H9 (cell line): Measurements from ENCODE around the gene CELF3. TPM values are rescaled to one million over a fixed set of nuclear protein-coding genes. Genes with fewer than 3 reads are reported as not detected.

Experiments used
- DNase-seq: peaks from one replicate; pipeline ENCODE4 v3.0.0-alpha.2; 2017
- H2AFZ ChIP-seq: one replicate; pipeline ENCODE4 v1.6.1; 2013; ENCODE audit warnings: mild to moderate bottlenecking, low read length, control low read depth, moderate library complexity
- H2AK5ac ChIP-seq: 2 replicates; pipeline ENCODE4 v1.6.1; 2013; ENCODE audit warnings: low read length, control low read depth, mixed read lengths; ENCODE audit not compliant: insufficient read length
- H2BK120ac ChIP-seq: one replicate; pipeline ENCODE4 v1.6.1; 2013; ENCODE audit warnings: low read depth, mild to moderate bottlenecking, low read length, control low read depth, inconsistent platforms; ENCODE audit not compliant: poor library complexity, severe bottlenecking
- H2BK12ac ChIP-seq: 2 replicates; pipeline ENCODE4 v1.6.1; 2013; ENCODE audit warnings: low read length, control low read depth, mixed read lengths, low read depth; ENCODE audit not compliant: insufficient read length
- H2BK15ac ChIP-seq: 2 replicates; pipeline ENCODE4 v1.6.1; 2013; ENCODE audit warnings: low read depth, low read length, control low read depth
- H2BK20ac ChIP-seq: one replicate; pipeline ENCODE4 v1.6.1; 2013; ENCODE audit warnings: low read depth, mild to moderate bottlenecking, low read length, control low read depth, inconsistent platforms; ENCODE audit not compliant: poor library complexity, severe bottlenecking
- H2BK5ac ChIP-seq: 2 replicates; pipeline ENCODE4 v1.6.1; 2013; ENCODE audit warnings: low read length, control low read depth, mixed read lengths; ENCODE audit not compliant: insufficient read length
- H3K14ac ChIP-seq: 2 replicates; pipeline ENCODE4 v1.6.1; 2013; ENCODE audit warnings: low read length, control low read depth; ENCODE audit not compliant: insufficient read depth
- H3K18ac ChIP-seq: 2 replicates; pipeline ENCODE4 v1.6.1; 2013; ENCODE audit warnings: low read depth, mild to moderate bottlenecking, mixed read lengths, low read length, control low read depth; ENCODE audit not compliant: insufficient read length
- H3K23ac ChIP-seq: 2 replicates; pipeline ENCODE4 v1.6.1; 2013; ENCODE audit warnings: low read length, control low read depth, mixed read lengths, low read depth; ENCODE audit not compliant: insufficient read length
- H3K23me2 ChIP-seq: 2 replicates; pipeline ENCODE4 v1.6.1; 2013; ENCODE audit warnings: low read depth, mild to moderate bottlenecking, mixed read lengths, low read length, control low read depth; ENCODE audit not compliant: insufficient read length, poor library complexity, severe bottlenecking
- H3K27ac ChIP-seq: 2 replicates; pipeline ENCODE4 v1.5.1; 2013; ENCODE audit warnings: low read length, control low read depth, mixed read lengths, low read depth; ENCODE audit not compliant: insufficient read length
- H3K27me3 ChIP-seq: 2 replicates; pipeline ENCODE4 v1.6.1; 2013; ENCODE audit warnings: low read length, control low read depth, inconsistent platforms; ENCODE audit not compliant: insufficient read depth
- H3K4ac ChIP-seq: 2 replicates; pipeline ENCODE4 v1.6.1; 2013; ENCODE audit warnings: low read depth, mild to moderate bottlenecking, control low read depth, inconsistent platforms, low read length, moderate library complexity
- H3K4me1 ChIP-seq: 2 replicates; pipeline ENCODE4 v1.6.1; 2013; ENCODE audit warnings: low read length, control low read depth, inconsistent platforms; ENCODE audit not compliant: insufficient read depth
- H3K4me2 ChIP-seq: 2 replicates; pipeline ENCODE4 v1.6.1; 2013; ENCODE audit warnings: low read length, control low read depth, mixed read lengths; ENCODE audit not compliant: insufficient read length, insufficient read depth
- H3K56ac ChIP-seq: 2 replicates; pipeline ENCODE4 v1.6.1; 2013; ENCODE audit warnings: low read depth, mild to moderate bottlenecking, mixed read lengths, low read length, control low read depth; ENCODE audit not compliant: insufficient read length
- H3K79me1 ChIP-seq: 2 replicates; pipeline ENCODE4 v1.6.1; 2013; ENCODE audit warnings: low read depth, mild to moderate bottlenecking, moderate library complexity, low read length, control low read depth, inconsistent platforms; ENCODE audit not compliant: insufficient read depth, poor library complexity, severe bottlenecking
- H3K79me2 ChIP-seq: 2 replicates; pipeline ENCODE4 v1.6.1; 2013; ENCODE audit warnings: low read length, control low read depth, inconsistent platforms; ENCODE audit not compliant: insufficient read depth
- H3K9ac ChIP-seq: 2 replicates; pipeline ENCODE4 v1.6.1; 2013; ENCODE audit warnings: low read length, control low read depth, mixed read lengths; ENCODE audit not compliant: insufficient read length; ENCODE audit errors: extremely low read depth
- H3K9me3 ChIP-seq: one replicate; pipeline ENCODE4 v1.6.1; 2013; ENCODE audit warnings: low read depth, low read length, inconsistent platforms; ENCODE audit not compliant: control insufficient read depth
- H3T11ph ChIP-seq: one replicate; pipeline ENCODE4 v1.6.1; 2013; ENCODE audit warnings: mild to moderate bottlenecking, low read length, control low read depth, inconsistent platforms
- H4K20me1 ChIP-seq: one replicate; pipeline ENCODE4 v1.6.1; 2013; ENCODE audit not compliant: control insufficient read depth, insufficient read length, insufficient read depth
- H4K5ac ChIP-seq: 2 replicates; pipeline ENCODE4 v1.6.1; 2013; ENCODE audit warnings: low read depth, mild to moderate bottlenecking, mixed read lengths, low read length, control low read depth; ENCODE audit not compliant: insufficient read length
- H4K8ac ChIP-seq: replicated peaks from 2 replicates; pipeline ENCODE4 v1.6.1; 2013; ENCODE audit warnings: low read length, control low read depth, mixed read lengths, low read depth; ENCODE audit not compliant: insufficient read length
- H4K91ac ChIP-seq: 2 replicates; pipeline ENCODE4 v1.6.1; 2013; ENCODE audit warnings: low read depth, mild to moderate bottlenecking, moderate library complexity, mixed read lengths, low read length, control low read depth; ENCODE audit not compliant: insufficient read length
- H3K27ac Mint-ChIP-seq, 3 experiments: 2 replicates in 2 of 3; 3 replicates in 1 of 3; pipeline ENCODE4 v1.8.0; 2020 to 2021; ENCODE audit warnings: mixed read lengths in 3 of 3, mild to moderate bottlenecking in 1 of 3, moderate library complexity in 1 of 3
- H3K27me3 Mint-ChIP-seq: 2 replicates; pipeline ENCODE4 v1.8.0; 2021; ENCODE audit warnings: low read depth, mild to moderate bottlenecking, moderate library complexity, mixed read lengths
- H3K36me3 Mint-ChIP-seq, 3 experiments: 2 replicates in 2 of 3; 3 replicates in 1 of 3; pipeline ENCODE4 v1.8.0; 2020 to 2021; ENCODE audit warnings: low read depth in 3 of 3, mixed read lengths in 3 of 3; ENCODE audit not compliant: insufficient read depth in 1 of 3
- H3K4me1 Mint-ChIP-seq, 2 experiments: 2 replicates each; pipeline ENCODE4 v1.8.0; 2020; ENCODE audit warnings: mixed read lengths in 2 of 2
- H3K4me3 Mint-ChIP-seq, 2 experiments: 2 replicates in 1 of 2; 3 replicates in 1 of 2; pipeline ENCODE4 v1.8.0; 2020 to 2021; ENCODE audit warnings: mild to moderate bottlenecking in 2 of 2, mixed read lengths in 2 of 2, moderate library complexity in 1 of 2
- H3K9me3 Mint-ChIP-seq, 2 experiments: 2 replicates in 1 of 2; 3 replicates in 1 of 2; pipeline ENCODE4 v1.8.0; 2020; ENCODE audit warnings: mild to moderate bottlenecking in 2 of 2, mixed read lengths in 2 of 2, moderate library complexity in 1 of 2
- WGBS: extraction: QIAGEN DNeasy Blood & Tissue Kit; methylation state at CpG from one replicate; pipeline ENCODE4 v1.1.7; 2013; ENCODE audit warnings: missing lambda C conversion rate, low lambda C conversion rate, mixed read lengths; ENCODE audit not compliant: insufficient read length; ENCODE audit errors: extremely low coverage; 5-methylcytosine and 5-hydroxymethylcytosine counted together
- total RNA-seq: library from RNA; stranded (reverse); gene quantifications from 2 replicates; pipeline ENCODE4 v1.2.1, GENCODE V29; 2021
- TF ChIP-seq, protein P1 (sequence below): fragments of 200-600 bp; sonication (generic); conservative IDR thresholded peaks from 3 replicates; pipeline ENCODE4 v1.8.0; 2021; ENCODE audit warnings: antibody characterized with exemption, mild to moderate bottlenecking

Gene CELF3
- total RNA-seq, 1 experiment from 2014 or later = 0.90 TPM

DNA sequence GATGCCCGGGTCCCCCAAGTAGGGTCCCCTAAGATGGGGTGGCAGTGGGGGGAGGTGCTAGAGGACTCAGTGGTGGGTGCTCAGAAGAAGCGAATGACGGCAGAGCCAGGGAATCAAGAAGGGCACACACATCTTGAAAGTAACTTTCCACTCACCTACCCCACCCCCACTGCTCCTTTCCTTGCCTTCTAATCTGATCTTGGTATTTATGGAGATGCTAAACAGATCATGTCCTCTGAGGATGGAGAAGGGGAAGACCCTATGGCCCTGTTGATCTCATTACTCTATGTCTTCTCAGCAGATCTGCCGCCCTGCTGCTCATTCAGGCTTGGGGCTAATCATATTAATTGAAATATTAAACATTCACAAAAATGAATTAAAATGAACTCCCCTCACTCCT is 2.1 kb upstream of the CELF3 start:
- Histone ChIP-seq H3K56ac (no peak overlapping the region), H4K5ac (no peak overlapping the region), H4K8ac (no peak overlapping the region), H3K79me1 (no peaks in the 10 kb centered on the region), H2AK5ac (no peak overlapping the region), H4K20me1 (no peaks in the 10 kb centered on the region), H3K9me3 (no peaks in the 10 kb centered on the region), H3K14ac (no peak overlapping the region), H3K4me2 (no peak overlapping the region), H3K9ac (no peak overlapping the region), H3K4me1 (0 out of 2 replicates have a peak, but pooled peaks cover 6% of the 10 kb centered on the region), H2BK5ac (no peak overlapping the region), H2BK12ac (no peak overlapping the region), H3K18ac (no peak overlapping the region), H3K27me3 (peaks cover 24% of the 10 kb centered on the region; the same call in 1 of the 2 replicates), H3K27ac (no peak overlapping the region), H4K91ac (no peak overlapping the region), H3K23ac (no peak overlapping the region), H2BK120ac (no peak overlapping the region), H3T11ph (no peak overlapping the region), H3K4ac (no peak overlapping the region), H2BK15ac (no peak overlapping the region), H2BK20ac (no peak overlapping the region), H3K79me2 (no peaks in the 10 kb centered on the region), H3K23me2 (peaks cover 21% of the 10 kb centered on the region), H2AFZ (no peak overlapping the region)
- Mint-ChIP-seq H3K4me3 (no peak overlapping the region), H3K4me1 (peaks cover 52 to 59% of the 10 kb centered on the region in 2 experiments), H3K36me3 (no peaks in the 10 kb centered on the region), H3K27me3 (peaks cover 70% of the 10 kb centered on the region), H3K9me3 (no peaks in the 10 kb centered on the region), H3K27ac (no peak overlapping the region)
- TF ChIP-seq, protein P1, sequence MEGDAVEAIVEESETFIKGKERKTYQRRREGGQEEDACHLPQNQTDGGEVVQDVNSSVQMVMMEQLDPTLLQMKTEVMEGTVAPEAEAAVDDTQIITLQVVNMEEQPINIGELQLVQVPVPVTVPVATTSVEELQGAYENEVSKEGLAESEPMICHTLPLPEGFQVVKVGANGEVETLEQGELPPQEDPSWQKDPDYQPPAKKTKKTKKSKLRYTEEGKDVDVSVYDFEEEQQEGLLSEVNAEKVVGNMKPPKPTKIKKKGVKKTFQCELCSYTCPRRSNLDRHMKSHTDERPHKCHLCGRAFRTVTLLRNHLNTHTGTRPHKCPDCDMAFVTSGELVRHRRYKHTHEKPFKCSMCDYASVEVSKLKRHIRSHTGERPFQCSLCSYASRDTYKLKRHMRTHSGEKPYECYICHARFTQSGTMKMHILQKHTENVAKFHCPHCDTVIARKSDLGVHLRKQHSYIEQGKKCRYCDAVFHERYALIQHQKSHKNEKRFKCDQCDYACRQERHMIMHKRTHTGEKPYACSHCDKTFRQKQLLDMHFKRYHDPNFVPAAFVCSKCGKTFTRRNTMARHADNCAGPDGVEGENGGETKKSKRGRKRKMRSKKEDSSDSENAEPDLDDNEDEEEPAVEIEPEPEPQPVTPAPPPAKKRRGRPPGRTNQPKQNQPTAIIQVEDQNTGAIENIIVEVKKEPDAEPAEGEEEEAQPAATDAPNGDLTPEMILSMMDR = no peak
- no CpG with 5 or more reads among the region's 4 CpGs for WGBS
- no peak for DNase-seq
